Right ventricle myocardium superior (tissue), 1 donor: ENCODE measurements around the gene NADSYN1. TPM values are rescaled to one million over a fixed set of nuclear protein-coding genes. Genes with fewer than 3 reads are reported as not detected.
A peak's percentile ranks its signal among the peaks of the same experiment; 100 is the strongest.

Source experiments
- ATAC-seq: fragments of 200-7000 bp; cut with Tn5 transposase; one replicate; pipeline ENCODE4 v1.9.1; 2020; ENCODE audit warnings: mild to moderate bottlenecking; ENCODE audit not compliant: poor library complexity
- DNase-seq: peaks from one replicate; pipeline ENCODE4 v3.0.0-alpha.2; 2020
- intact Hi-C: fragments of 100-400 bp; cut with DNase I; formaldehyde crosslinking; loops from one replicate; pipeline ENCODE4 v1.11.2; 2022
- total RNA-seq: library from RNA; stranded (reverse); fragmentation: NEBNext Ultra II Directional; extraction: Animal tissue kit (Norgen Biotek cat#: 25700); gene quantifications from one replicate; pipeline ENCODE4 v1.2.1, GENCODE V29; 2021
- donor health status: DM: no; HTN: yes; CAD: no; lungs with severe emphysema.

Gene NADSYN1
- total RNA-seq, 1 donor from 2014 or later, result 18.5 TPM

GRCh38 chr11:71447791-71448256, 5.2 kb upstream of the NADSYN1 start:
- peak; percentile 63 for DNase-seq

GRCh38 chr11:71448257-71449171, 4.5 kb upstream of the NADSYN1 start, which contains the start of gene DHCR7:
TSS of gene DHCR7 (minus strand) at chr11:71448393. CDS start at chr11:71444952, 3,441 bp downstream.
- intact Hi-C loops, result no loop called here
- ATAC-seq (peak; percentile 88), DNase-seq (peak; percentile 98)

More at GRCh38 chr11:71447791-71448256, 5.2 kb upstream of the NADSYN1 start:
- peak; percentile 26 for ATAC-seq
- intact Hi-C loops, result no loop called here

DNA sequence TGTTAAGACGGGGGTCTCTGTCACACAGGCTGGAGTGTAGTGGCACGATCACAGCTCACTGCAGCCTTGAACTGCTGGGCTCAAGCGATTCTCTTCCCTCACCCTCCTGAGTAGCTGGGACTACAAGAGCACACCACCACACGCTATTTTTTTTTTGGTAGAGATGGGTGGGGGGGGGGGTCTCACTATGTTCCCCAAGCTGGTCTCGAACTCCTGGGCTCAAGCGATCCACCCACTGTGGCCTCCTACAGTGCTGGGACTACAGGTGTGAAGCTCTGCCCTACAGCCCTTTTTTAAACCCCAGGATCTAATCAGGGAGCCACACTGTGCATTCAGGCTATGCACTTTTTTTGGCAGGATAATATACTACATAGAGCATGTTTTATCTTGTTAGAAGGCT, 3.4 kb upstream of the NADSYN1 start:
- ATAC-seq, result no peak
- peak; percentile 3 for DNase-seq
- intact Hi-C loops, result no loop called here

DNA sequence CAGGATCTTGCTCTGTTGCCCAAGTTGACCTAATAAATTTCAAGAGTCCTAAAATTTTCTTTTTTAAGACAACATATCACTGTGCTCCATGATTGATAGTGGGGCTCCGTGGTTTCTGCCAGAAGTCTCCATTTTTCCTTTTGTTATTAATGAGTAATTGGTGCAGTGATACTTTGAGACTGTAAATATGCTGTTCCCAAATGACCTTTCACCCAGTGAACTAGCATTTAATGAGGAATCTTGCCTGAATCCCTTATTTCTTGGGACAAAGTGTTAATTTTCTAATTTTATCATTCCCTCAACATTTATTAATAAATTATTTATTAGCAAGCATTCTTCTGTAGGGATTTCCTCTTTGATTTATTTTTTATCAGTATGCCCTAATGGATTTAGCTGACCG, 2.5 kb upstream of the NADSYN1 start:
- ATAC-seq (no peak), DNase-seq (no peak)
- intact Hi-C loops, result no loop called here

GRCh38 chr11:71450939-71451338, 2.1 kb upstream of the NADSYN1 start:
- intact Hi-C loops, result no loop called here
- no peak for ATAC-seq
- DNase-seq, result no peak

DNA sequence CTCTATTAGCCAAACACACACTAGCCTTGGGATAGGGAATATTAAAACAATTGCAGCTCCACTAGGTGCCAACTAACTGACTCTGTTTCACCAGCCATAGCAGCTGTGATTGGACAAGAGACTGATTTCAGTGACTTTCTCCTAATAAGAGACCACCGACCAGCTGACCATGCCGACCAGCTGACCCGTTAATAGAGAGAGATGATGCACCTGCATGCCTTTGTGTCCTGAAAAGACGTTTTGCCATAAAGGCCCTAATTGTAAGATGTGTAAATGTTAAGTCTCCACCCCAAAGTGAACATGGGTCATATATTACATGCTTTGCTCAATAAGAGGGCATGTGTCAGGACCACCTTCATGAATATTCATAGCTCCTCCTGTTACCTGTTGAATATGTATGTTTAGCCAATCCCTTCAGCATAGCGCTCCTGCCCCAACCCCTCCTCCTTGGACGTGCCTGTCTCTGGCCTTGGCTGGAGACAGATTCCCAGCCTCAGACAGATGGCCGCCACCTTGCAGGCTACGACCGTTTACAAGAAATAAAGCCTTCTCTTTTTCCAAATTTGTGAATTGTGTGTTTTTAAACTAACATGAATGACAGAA, 1.3 kb upstream of the NADSYN1 start:
- intact Hi-C loops, result no loop called here
- ATAC-seq (no peak), DNase-seq (peak; percentile 37)

- DNase-seq (peak; percentile 55), ATAC-seq (peak; percentile 0)
- intact Hi-C loops, result no loop called here
Observed at GRCh38 chr11:71452199-71453036, 585 bp upstream of the NADSYN1 start.

DNA sequence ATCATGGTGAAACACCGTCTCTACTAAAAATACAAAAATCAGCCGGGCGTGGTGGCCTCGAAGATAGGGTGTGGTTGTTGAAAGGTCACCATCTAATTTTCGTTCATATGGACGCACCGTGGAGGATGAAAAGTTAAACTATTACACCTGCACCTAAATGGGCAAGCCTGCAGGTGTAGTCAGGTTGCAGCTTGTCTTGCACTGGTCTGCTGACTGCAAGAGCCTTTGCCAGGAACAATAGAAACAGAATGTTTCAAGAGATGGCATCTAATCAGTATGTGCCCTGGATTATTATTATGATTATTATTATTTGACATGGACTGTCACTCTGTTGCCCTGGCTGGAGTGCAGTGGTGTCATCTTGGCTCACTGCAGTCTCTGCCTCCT, 908 bp downstream of the NADSYN1 start:
- ATAC-seq (no peak), DNase-seq (no peak)
- intact Hi-C loops, result no loop called here

GRCh38 chr11:71454470-71455113, 1.6 kb downstream of the NADSYN1 start:
- ATAC-seq (no peak), DNase-seq (peak; percentile 4)
- intact Hi-C loops, result no loop called here

GRCh38 chr11:71456294-71456693, 3.3 kb downstream of the NADSYN1 start:
- intact Hi-C loops, result no loop called here
- no peak for ATAC-seq
- DNase-seq, result peak; percentile 15

DNA sequence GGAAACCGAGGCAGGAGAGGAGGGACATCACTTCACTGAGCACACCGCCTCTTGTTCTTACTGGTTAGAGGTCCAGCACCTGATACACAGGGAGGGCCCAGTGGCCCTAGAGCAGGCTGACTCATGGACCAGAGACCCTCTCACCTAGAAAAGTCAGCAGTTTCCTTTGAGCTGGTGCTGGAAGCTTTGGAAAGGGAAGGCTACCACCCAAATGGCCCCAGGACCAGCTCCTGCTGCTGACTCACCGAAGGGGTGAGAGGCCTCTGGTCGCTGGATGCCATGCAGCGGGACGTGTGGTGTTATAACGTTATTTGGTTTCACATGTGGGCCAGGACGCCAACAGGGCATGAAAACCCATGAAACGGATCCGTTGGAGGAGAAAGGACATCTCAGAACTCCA, 3.8 kb downstream of the NADSYN1 start:
- intact Hi-C loops, result no loop called here
- DNase-seq (peak; percentile 10), ATAC-seq (no peak)

GRCh38 chr11:71458146-71459070, 5.4 kb downstream of the NADSYN1 start:
- intact Hi-C loops, result no loop called here
- peak; percentile 13 for DNase-seq
- no peak for ATAC-seq

GRCh38 chr11:71459076-71459766, 6.2 kb downstream of the NADSYN1 start:
- intact Hi-C loops, result no loop called here
- ATAC-seq, result no peak
- DNase-seq, result peak; percentile 36

GRCh38 chr11:71459767-71460320, 6.8 kb downstream of the NADSYN1 start:
- ATAC-seq (no peak), DNase-seq (peak; percentile 25)
- intact Hi-C loops, result no loop called here

DNA sequence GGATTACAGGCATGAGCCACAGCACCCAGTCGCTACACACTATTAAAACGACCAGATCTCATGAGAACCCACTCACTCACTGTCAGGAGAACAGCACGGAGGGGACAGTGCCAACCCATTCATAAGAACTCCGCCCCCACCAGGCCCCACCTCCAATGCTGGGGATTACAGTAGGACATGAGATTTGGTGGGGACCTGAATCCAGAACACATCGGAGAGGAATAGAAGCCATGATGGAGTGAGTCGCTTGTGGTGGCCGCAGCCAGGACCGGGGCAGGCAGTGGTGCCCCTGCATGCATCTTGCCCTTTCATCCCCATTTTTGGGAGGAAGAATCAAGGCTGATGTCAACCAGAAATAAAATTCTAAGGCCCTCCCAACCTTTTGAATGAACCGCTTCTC, 8.7 kb downstream of the NADSYN1 start:
- no peak for ATAC-seq
- DNase-seq, result peak; percentile 24
- intact Hi-C loops, result no loop called here

GRCh38 chr11:71462726-71463125, 9.7 kb downstream of the NADSYN1 start:
- intact Hi-C loops, result no loop called here
- DNase-seq (peak; percentile 13), ATAC-seq (no peak)
